Measurements from ENCODE around the gene MCUR1.
"Not testable (repeated sequence)": the region's sequence is repeated elsewhere in the genome, so short reads cannot be mapped to it uniquely, and the experiment has no call there.

Gene MCUR1

GRCh38 chr6:13827032-13827431, 12.7 kb upstream of the MCUR1 start:
- DNase-seq = no peak

GRCh38 chr6:13825871-13826270, 11.5 kb upstream of the MCUR1 start:
- no peak for DNase-seq

GRCh38 chr6:13818341-13818740, 4.0 kb upstream of the MCUR1 start:
- DNase-seq = no peak

GRCh38 chr6:13814938-13815575, 700 bp upstream of the MCUR1 start:
- DNase-seq = no peak

GRCh38 chr6:13813621-13814175, 659 bp downstream of the MCUR1 start:
- DNase-seq = peak; percentile 3 to 6

- DNase-seq = no peak
Observed at GRCh38 chr6:13813026-13813425, 1.3 kb downstream of the MCUR1 start.

GRCh38 chr6:13812359-13812642, 2.1 kb downstream of the MCUR1 start:
- no peak for DNase-seq

- DNase-seq = no peak
Observed at GRCh38 chr6:13811627-13812358, 2.6 kb downstream of the MCUR1 start.

- no peak for DNase-seq
Observed at GRCh38 chr6:13810688-13811446, 3.5 kb downstream of the MCUR1 start.

GRCh38 chr6:13808801-13809200, 5.6 kb downstream of the MCUR1 start:
- no peak for DNase-seq

GRCh38 chr6:13807696-13808095, 6.7 kb downstream of the MCUR1 start:
- DNase-seq = no peak

- DNase-seq = no peak
Observed at GRCh38 chr6:13803581-13803980, 10.8 kb downstream of the MCUR1 start.

- DNase-seq = no peak
Observed at GRCh38 chr6:13800615-13801014, 13.7 kb downstream of the MCUR1 start.

GRCh38 chr6:13796781-13797180, 17.6 kb downstream of the MCUR1 start:
- DNase-seq = no peak

GRCh38 chr6:13795041-13795750, 19.2 kb downstream of the MCUR1 start:
- DNase-seq = peak; percentile 85 to 92

- no peak for DNase-seq
Observed at GRCh38 chr6:13794184-13794583, 20.2 kb downstream of the MCUR1 start.

- DNase-seq = no peak
Observed at GRCh38 chr6:13789746-13790145, 24.6 kb downstream of the MCUR1 start.

GRCh38 chr6:13788820-13789219, 25.5 kb downstream of the MCUR1 start:
- DNase-seq = no peak

- DNase-seq = peak in 1 of 2 donors; percentile 15
Observed at GRCh38 chr6:13787137-13787536, 27.2 kb downstream of the MCUR1 start.

- DNase-seq = not testable (repeated sequence)
Observed at GRCh38 chr6:13780162-13780561, 34.2 kb downstream of the MCUR1 start.

- DNase-seq = no peak
Observed at GRCh38 chr6:13778028-13778427, 36.3 kb downstream of the MCUR1 start.

- no peak for DNase-seq
Observed at GRCh38 chr6:13776602-13777001, 37.8 kb downstream of the MCUR1 start.

GRCh38 chr6:13775466-13775865, 38.9 kb downstream of the MCUR1 start:
- DNase-seq = not testable (repeated sequence)

All from stimulated activated CD4-positive, alpha-beta T cell treated with anti-CD3 and anti-CD28 coated beads, Interleukin-2, amount 100 ng/mL, for 48 hours (primary cell).